Measurements from ENCODE around the gene MAP2K2.
A peak's percentile ranks its signal among the peaks of the same experiment; 100 is the strongest.

Gene MAP2K2

DNA sequence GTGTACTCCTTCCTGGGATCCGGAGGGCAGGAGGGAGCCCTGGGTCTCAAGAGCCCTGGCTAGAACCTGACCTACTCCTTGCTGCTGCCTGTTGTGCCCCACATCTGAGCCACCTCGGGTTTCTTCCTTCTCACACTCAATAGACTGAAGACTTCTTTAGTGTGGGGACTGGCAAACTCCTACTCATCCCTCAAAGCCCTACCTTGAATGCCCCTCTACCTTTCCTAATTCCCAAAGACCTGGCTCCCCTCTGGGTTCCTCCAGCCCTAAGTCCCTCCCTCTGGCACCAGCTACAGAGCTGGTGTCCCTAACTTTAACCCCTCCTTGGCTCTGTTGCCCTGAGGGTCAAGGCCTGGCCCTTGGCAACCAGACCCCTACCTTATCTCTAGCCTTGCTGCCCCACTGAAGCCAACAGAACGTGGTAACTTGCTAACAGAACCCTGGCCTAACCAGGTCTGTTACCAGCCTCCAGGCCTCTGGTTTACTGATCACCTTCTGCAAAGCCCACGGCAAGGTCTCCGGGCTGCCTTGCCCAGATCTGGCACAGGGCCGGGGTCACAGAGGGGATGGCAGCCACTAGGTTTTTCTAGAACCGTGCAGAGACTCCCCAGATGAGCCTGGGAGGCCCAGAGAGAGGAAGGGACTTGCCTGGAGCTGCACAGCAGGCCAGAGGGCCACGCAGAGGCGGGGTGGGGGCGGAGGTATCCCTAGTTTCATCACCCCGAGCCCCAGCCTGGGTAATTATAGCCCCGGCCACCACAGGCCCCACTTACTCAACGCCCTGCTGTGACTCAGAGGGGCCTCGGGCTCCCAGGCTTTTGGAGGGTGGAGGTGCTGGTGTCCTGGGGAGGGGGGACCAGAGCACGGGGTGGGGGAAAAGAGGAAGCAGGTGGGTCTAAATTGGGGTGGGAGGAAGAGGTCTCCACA is 72.5 kb downstream of the MAP2K2 start:
- Mint-ChIP-seq H3K27me3 (ENCODE audit: low read depth) (no peaks in the 10 kb centered on the region), H3K27ac (peak overlapping the region; percentile 55), H3K36me3 (ENCODE audit: low read depth) (peaks cover 42% of the 10 kb centered on the region), H3K4me1 (ENCODE audit: low read depth) (peaks cover 12% of the 10 kb centered on the region), H3K9me3 (no peaks in the 10 kb centered on the region), H3K4me3 (no peak overlapping the region)
- peak; percentile 45 for DNase-seq (ENCODE audit: low spot score)

DNA sequence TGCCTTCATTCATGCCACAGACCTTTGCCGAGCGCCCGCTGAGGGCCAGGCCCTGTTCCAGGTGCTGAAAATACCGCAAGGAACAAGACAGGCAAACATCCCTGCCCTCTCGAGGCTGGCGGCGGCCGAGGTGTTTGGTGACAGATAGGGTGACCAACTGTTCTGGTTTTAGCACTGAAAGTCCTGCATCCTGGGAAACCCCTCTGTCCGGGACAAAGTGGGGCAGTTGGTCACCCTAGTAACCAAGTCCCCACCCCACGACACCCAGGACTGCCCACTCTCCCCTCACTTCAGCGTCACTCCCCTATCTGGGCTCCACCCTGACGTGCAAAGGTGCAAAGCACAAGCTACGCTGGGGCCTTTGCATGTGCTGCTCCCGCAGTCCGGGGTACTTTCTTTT is 74.5 kb downstream of the MAP2K2 start:
- no peak overlapping the region for H3K27ac Mint-ChIP-seq
- H3K27me3 Mint-ChIP-seq (ENCODE audit: low read depth), result no peaks in the 10 kb centered on the region
- H3K4me3 Mint-ChIP-seq, result no peak overlapping the region
- H3K4me1 Mint-ChIP-seq (ENCODE audit: low read depth), result peaks cover 12% of the 10 kb centered on the region
- DNase-seq (ENCODE audit: low spot score), result no peak
- no peaks in the 10 kb centered on the region for H3K9me3 Mint-ChIP-seq
- H3K36me3 Mint-ChIP-seq (ENCODE audit: low read depth), result peaks cover 34% of the 10 kb centered on the region

DNA sequence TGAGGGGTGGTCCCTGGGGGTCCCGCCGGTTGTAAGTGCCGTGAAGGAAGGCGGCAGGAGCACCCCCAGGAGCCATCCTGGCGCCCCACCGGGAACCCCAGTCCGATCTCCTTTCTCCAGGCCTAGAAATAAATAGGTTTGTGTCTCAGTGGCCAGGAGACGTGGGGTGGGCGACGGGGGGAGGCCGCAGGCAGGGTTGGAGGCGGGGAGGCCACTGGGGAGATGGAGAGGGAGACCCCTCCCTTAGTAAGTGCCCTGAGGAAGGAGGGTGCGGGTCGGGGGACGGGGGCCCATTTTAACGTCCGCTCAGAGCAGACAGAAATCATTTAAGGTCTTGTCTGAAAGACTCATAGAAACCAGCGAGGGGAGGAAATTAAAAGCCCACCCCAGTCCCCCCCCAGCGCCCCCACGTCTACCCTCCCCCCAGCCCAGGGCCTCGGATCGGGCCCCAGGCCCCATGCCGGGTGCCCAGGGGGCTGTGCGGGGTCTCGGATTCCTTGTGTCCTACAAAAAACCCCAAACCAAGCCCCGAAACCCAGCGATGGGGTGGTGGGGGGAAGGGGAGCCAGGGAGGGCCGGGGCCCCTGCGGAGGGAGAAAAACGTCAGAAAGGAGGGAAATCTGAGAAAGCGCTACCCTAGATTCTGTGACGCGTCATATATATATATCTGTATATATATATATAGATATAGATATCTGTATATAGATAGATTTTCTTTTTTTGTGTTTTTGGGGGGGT is 76.8 kb downstream of the MAP2K2 start:
- DNase-seq (ENCODE audit: low spot score), result no peak
- H3K4me1 Mint-ChIP-seq (ENCODE audit: low read depth), result peaks cover 4% of the 10 kb centered on the region
- no peaks in the 10 kb centered on the region for H3K9me3 Mint-ChIP-seq
- no peaks in the 10 kb centered on the region for H3K27me3 Mint-ChIP-seq (ENCODE audit: low read depth)
- H3K27ac Mint-ChIP-seq, result no peak overlapping the region
- no peak overlapping the region for H3K4me3 Mint-ChIP-seq
- H3K36me3 Mint-ChIP-seq (ENCODE audit: low read depth), result peaks cover 23% of the 10 kb centered on the region

DNA sequence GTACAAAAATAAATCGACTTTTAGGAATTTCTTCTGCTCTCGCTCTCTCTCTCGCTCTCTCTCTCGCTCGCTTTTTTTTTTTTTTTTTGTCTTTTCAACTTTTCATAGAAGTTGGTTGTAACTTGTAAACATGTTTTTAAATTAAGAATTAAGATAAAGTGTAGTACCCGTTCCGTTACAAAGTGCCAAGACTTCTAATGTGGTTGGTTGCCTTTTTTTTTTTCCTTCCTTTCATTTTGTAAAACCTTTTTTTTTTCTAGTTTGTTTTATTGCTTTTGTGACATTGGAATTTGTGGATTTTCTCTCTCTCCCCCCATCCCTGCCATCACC is 77.6 kb downstream of the MAP2K2 start:
- H3K36me3 Mint-ChIP-seq (ENCODE audit: low read depth), result peaks cover 21% of the 10 kb centered on the region
- no peaks in the 10 kb centered on the region for H3K27me3 Mint-ChIP-seq (ENCODE audit: low read depth)
- DNase-seq (ENCODE audit: low spot score), result no peak
- peaks cover 3% of the 10 kb centered on the region for H3K4me1 Mint-ChIP-seq (ENCODE audit: low read depth)
- no peaks in the 10 kb centered on the region for H3K9me3 Mint-ChIP-seq
- no peak overlapping the region for H3K27ac Mint-ChIP-seq
- no peak overlapping the region for H3K4me3 Mint-ChIP-seq

DNA sequence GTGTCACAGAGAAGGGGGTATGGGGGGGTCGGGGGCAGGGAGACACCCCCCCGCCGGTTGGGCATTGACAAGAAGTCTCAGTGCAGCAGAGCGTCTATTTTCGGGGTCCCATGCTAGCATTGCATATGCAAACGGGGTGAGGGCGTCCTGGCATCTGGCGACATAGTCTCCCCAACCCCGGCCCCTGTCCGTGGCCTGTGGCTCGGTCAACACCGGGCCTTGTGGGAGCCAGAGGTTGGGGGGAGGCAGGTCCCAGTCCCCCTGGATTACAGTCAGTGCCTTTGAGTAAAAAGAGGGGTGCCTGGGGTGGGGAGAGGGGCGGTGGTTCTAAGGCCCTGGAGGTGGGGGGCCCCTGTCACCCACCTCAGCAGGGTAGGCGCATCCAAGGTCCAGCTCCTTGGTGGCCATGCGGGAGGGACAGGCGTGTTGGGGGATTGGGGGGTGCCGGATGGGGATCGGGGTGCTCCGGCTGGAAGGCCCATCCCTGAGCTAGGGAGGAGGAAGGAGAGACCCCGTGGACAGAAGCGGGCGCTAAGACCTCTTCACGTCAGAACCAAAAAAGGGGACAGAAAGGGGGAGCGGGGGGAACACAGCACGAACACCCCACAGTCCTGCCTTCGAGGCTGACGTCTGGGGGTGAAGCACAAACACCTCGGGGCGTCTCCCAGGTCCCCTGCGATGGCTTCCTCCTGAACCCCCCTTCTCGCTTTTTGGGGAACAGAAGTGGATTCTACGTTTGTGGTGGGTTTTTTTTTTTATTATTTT is 78.1 kb downstream of the MAP2K2 start:
- no peak for DNase-seq (ENCODE audit: low spot score)
- H3K36me3 Mint-ChIP-seq (ENCODE audit: low read depth), result peaks cover 17% of the 10 kb centered on the region
- H3K4me3 Mint-ChIP-seq, result no peak overlapping the region
- H3K27ac Mint-ChIP-seq, result no peak overlapping the region
- peaks cover 2% of the 10 kb centered on the region for H3K4me1 Mint-ChIP-seq (ENCODE audit: low read depth)
- H3K27me3 Mint-ChIP-seq (ENCODE audit: low read depth), result no peaks in the 10 kb centered on the region
- no peaks in the 10 kb centered on the region for H3K9me3 Mint-ChIP-seq

DNA sequence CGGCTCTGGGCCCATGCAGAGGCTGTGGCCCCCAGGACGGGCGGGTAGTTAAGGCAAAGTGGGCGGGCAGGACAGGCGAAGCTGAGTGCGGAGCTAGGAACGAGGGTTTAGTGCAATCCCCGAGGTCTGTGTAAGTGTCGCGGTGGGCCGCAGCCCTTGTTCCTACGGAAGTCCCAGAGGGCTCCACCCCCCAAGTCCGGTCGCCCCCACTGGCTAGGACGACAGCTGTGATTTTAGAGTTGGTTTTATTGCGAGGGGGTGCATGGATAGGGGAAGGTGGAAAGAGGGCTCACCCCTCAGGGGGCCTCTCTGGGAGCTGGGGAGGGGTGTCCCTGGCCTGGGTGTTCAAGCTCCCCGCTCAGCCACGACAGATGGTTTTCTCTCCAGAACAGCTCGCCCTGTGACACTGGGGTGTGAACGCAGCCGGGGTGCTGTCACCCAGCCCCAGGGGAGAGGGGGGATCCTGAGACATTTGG is 78.9 kb downstream of the MAP2K2 start:
- Mint-ChIP-seq H3K4me3 (no peak overlapping the region), H3K27ac (no peak overlapping the region), H3K9me3 (no peaks in the 10 kb centered on the region), H3K36me3 (ENCODE audit: low read depth) (peaks cover 15% of the 10 kb centered on the region), H3K27me3 (ENCODE audit: low read depth) (no peaks in the 10 kb centered on the region), H3K4me1 (ENCODE audit: low read depth) (peaks cover 4% of the 10 kb centered on the region)
- DNase-seq (ENCODE audit: low spot score), result no peak

DNA sequence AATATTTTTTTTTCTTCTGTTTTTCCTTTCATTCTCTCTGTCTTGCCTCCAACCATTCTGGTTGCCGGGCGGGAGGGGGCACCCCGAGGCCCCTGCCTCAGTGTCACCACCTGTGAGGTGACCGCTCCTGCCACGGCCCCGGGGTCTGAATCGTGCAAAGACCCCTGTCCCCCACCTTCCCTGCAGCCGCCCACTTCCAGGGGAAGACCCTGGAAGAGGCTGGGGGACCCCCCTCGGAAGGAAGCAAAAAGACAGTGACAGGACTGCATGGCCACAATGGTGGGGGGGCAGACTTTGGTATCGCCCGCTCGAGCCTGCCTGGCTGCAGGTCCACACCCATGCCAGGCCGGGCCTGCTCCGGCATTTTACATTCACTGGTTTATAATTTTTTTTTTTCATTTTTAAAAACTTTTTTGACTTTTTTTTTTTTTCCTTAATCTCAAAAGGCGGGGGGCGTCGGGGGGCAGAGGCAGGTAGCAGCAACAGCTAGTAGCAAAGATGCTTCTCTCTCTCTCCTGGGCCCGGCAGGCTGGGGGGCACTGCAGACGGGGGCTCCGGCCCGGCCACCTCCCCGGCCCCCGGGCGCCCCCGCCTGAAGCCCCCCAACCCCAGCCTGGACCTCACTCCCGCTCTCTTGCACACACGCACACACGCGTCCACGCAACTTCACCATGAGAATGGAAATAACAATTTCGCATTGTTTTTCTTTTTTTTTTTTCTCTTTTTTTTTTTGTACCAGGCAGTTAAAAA is 79.8 kb downstream of the MAP2K2 start:
- no peak for DNase-seq (ENCODE audit: low spot score)
- Mint-ChIP-seq H3K4me3 (no peak overlapping the region), H3K27ac (no peak overlapping the region), H3K9me3 (no peaks in the 10 kb centered on the region), H3K36me3 (ENCODE audit: low read depth) (peaks cover 11% of the 10 kb centered on the region), H3K27me3 (ENCODE audit: low read depth) (no peaks in the 10 kb centered on the region), H3K4me1 (ENCODE audit: low read depth) (peaks cover 2% of the 10 kb centered on the region)

DNA sequence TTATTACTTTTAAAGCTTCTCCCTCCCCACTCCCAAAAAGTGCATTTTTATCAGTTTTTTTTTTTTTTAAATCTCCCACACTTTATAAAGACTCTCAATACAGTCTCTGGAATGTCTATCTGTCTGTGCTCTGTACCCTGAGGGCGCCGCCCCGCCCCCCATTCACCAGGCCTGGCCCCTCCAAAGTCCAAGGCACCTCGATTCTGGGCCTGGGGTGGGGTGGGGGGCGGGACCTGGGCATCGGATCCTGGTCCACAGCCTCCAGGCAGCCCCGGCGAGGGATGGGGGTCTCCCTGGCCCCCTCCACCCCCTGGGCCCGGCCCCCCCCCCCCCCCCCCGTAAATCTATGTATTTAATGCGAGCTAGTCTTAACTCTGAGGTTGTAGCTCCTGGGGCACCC is 80.5 kb downstream of the MAP2K2 start:
- Mint-ChIP-seq H3K4me3 (no peak overlapping the region), H3K27me3 (ENCODE audit: low read depth) (no peaks in the 10 kb centered on the region), H3K27ac (no peak overlapping the region), H3K9me3 (no peaks in the 10 kb centered on the region), H3K36me3 (ENCODE audit: low read depth) (peaks cover 10% of the 10 kb centered on the region), H3K4me1 (ENCODE audit: low read depth) (peaks cover 2% of the 10 kb centered on the region)
- no peak for DNase-seq (ENCODE audit: low spot score)

DNA sequence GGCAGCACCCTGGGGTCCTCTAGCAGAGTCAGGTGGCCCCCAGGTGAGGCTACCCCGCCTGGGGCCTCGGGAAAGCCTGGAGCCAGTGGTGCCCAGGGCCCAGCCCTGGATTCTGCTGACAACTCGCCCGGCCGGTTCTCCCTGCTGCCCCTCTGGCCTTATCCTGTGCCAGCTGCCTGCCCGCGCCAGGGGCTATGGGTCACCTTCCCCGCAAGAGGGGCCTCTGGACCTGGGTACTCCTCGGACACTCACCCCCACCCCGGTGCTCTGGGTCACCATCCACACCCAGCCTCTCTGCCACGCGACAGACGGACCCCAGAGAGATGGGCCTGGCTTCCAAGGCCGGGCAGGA is 81.2 kb downstream of the MAP2K2 start:
- Mint-ChIP-seq H3K4me3 (no peak overlapping the region), H3K27ac (no peak overlapping the region), H3K4me1 (ENCODE audit: low read depth) (peaks cover 2% of the 10 kb centered on the region), H3K27me3 (ENCODE audit: low read depth) (no peaks in the 10 kb centered on the region), H3K9me3 (no peaks in the 10 kb centered on the region), H3K36me3 (ENCODE audit: low read depth) (peaks cover 11% of the 10 kb centered on the region)
- no peak for DNase-seq (ENCODE audit: low spot score)

DNA sequence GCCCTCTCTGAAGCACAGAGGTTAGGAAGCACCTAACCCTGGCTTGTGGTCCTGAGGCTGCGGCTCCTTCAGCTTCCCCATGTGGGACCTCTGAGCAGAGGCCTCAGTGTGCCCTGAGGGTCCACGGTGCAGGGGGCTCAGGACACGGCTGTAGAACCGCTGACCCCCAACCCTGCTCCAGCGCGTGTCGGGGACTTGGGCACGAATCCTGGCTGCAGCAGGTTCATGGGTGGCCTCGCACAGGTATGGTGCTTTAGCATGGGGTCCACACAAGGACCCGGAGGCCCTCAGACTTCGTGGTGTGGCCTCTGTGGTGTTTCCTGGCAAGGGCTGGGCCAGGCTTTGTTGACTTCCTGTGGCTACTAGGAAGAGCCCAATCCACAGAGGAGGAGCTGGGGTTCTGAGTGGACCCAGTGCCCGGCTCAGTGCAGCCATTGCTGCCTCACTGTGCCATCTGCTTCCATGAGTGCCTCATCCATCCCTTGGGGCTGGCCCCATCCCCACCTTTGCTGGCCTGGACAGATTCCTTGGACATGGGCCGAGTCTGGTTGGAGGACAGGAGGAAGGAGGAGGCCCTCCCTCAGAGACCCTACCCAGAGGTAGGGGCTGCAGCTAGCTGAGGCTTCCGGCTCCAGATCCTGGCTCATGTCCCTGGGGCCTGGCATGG is 81.7 kb downstream of the MAP2K2 start:
- Mint-ChIP-seq H3K9me3 (no peaks in the 10 kb centered on the region), H3K4me1 (ENCODE audit: low read depth) (peaks cover 2% of the 10 kb centered on the region), H3K4me3 (no peak overlapping the region), H3K27me3 (ENCODE audit: low read depth) (no peaks in the 10 kb centered on the region), H3K27ac (no peak overlapping the region), H3K36me3 (ENCODE audit: low read depth) (peaks cover 10% of the 10 kb centered on the region)
- DNase-seq (ENCODE audit: low spot score), result no peak

All from T-helper 2 cell treated with Interferon-gamma antibody and Interleukin-4, amounts not matched to agents 5 μg/mL and 100 μg/mL, for 36 hours (primary cell).